AG04450 (cell line): ENCODE measurements around the gene SUCLG2. TPM values are rescaled to one million over a fixed set of nuclear protein-coding genes. Genes with fewer than 3 reads are reported as not detected.

ENCODE experiments used
- CTCF ChIA-PET: fragments of 300-600, 350-600 bp; formaldehyde crosslinking; extraction: SDS; loops from one replicate; lab custom pipeline; 2022; ENCODE audit warnings: antibody characterized with exemption, inconsistent platforms; lab: Charles Lee
- POLR2A ChIA-PET: fragments of 350-600 bp; formaldehyde crosslinking; extraction: SDS; loops from one replicate; lab custom pipeline; 2021; ENCODE audit warnings: antibody characterized with exemption, inconsistent platforms; lab: Yijun Ruan, JAX
- DNase-seq: peaks from one replicate; pipeline ENCODE4 v3.0.0-alpha.2; 2011; ENCODE audit warnings: low read depth, low spot score
- H3K27ac ChIP-seq: one replicate; pipeline ENCODE4 v1.5.1; 2012; ENCODE audit warnings: low read depth, low read length, control low read depth
- H3K27me3 ChIP-seq: one replicate; pipeline ENCODE4 v1.6.0; 2012; ENCODE audit warnings: low read length; ENCODE audit not compliant: control insufficient read depth, insufficient read depth
- H3K4me3 ChIP-seq: 2 replicates; pipeline ENCODE4 v1.5.1; 2011; ENCODE audit warnings: mild to moderate bottlenecking, low read depth, low read length, control low read depth
- H3K9me3 ChIP-seq: 2 replicates; pipeline ENCODE4 v1.5.1; 2012; ENCODE audit warnings: low read length; ENCODE audit not compliant: control insufficient read depth, insufficient read depth
- CTCF ChIP-seq: IDR thresholded peaks from 2 replicates; pipeline ENCODE4 v1.5.1; 2011; ENCODE audit warnings: low read depth, low read length, control low read depth, inconsistent platforms
- polyA plus RNA-seq: library from polyadenylated mRNA; depleted of rRNA; stranded (reverse); fragments of >200 nt; gene quantifications from 2 replicates; pipeline ENCODE4 v1.2.3, GENCODE V29; 2011

SUCLG2 gene
- polyA plus RNA-seq, 1 experiment, result 54.2 TPM

- POLR2A ChIA-PET, result no interaction called here
- CTCF ChIA-PET, result interaction anchor here (0.7 to 0.8 kb wide), 2 partner anchors 188 to 218 kb away, joined by 3 to 4 read pairs; no protein-coding TSS in a partner anchor
These were observed 52.3 kb downstream of the SUCLG2 start for GRCh38 chr3:67601919-67602608.

DNA sequence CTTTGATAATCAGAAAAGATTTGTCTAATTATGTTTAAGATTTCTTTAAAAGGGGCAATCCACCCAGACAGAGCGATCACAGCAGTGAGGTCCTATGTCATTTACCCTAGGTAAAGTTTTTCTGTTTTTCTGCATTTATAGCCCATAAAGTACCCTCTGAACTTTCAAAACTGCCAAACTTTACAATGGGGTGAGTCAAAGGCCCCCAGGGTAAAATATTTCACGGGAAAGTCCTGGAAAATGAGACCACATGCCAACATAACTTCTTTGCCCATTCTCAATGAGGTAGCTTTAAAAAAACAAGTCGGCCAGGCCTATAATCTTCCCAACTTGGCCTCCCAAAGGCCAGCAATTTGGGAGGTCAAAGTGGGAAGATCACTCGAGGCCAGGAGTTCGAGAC, 53.0 kb downstream of the SUCLG2 start:
- ChIA-PET POLR2A (no interaction called here), CTCF (no interaction called here)
- no peaks in the 10 kb centered on the region for H3K9me3 ChIP-seq
- H3K27me3 ChIP-seq, result no peaks in the 10 kb centered on the region
- H3K27ac ChIP-seq, result no peak overlapping the region
- no peak overlapping the region for H3K4me3 ChIP-seq
- TF ChIP-seq CTCF, result no peak
- DNase-seq, result no peak

More at GRCh38 chr3:67601919-67602608, 52.3 kb downstream of the SUCLG2 start:
- no peak for DNase-seq
- no peaks in the 10 kb centered on the region for H3K9me3 ChIP-seq
- no peak overlapping the region for H3K4me3 ChIP-seq
- no peak overlapping the region for H3K27ac ChIP-seq
- no peaks in the 10 kb centered on the region for H3K27me3 ChIP-seq
- TF ChIP-seq CTCF, result no peak

DNA sequence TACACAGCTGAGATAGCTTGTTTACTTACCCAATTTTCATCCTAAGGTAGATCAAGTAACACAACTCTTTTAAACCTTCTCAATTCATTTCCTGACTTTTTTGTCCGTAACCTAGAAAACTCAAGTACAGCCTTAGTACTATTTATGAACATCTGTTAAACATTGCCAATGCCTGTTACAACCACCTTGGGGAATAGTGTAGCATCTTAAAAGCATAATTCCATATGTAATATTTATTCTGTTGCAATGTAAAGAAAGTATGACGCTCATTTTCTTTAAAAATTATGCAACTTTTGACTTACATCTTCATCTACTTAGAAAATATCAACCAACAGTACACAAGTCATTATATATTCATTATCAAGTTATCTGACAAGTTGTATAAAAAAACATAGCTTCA, 54.6 kb downstream of the SUCLG2 start:
- no peaks in the 10 kb centered on the region for H3K9me3 ChIP-seq
- ChIA-PET POLR2A (no interaction called here), CTCF (interaction anchor here (0.6 to 0.7 kb wide), 3 partner anchors 51 to 99 kb away, joined by 3 to 5 read pairs (median 3); no protein-coding TSS in a partner anchor)
- DNase-seq, result no peak
- no peak for TF ChIP-seq CTCF
- no peak overlapping the region for H3K27ac ChIP-seq
- H3K4me3 ChIP-seq, result no peak overlapping the region
- H3K27me3 ChIP-seq, result no peaks in the 10 kb centered on the region

DNA sequence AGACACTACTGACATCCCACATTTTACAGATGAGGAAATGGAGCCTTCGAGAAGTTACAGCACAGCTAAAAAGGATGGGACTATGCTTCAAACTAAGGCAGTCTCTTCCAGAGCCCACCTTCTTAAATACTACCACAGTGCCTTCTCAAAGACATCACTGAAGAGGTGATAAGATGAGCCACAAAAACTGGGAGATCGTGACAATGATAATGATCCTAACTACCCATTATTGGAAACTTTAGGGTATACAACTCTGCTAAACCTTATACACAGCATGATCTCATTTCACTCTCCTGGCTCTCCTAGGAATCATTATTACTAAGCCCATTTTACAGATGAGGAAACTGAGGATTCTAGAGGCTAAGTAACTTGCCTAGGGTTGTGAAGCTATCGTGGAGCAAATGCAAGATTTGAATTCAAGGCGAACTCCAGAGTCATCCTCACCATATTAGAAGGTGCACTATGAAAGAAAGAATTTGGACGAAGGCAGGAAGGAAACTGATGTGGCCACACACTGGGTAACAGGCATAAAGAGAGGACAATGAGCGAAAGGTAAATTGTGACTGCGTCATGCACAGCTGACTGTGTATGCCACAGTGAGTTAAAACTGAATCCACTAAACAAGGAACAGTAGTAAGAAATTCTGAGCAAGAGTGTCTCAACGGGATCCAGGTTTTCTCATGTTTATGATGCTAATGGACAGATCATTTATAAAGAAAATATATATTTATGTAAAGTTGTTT, 55.4 kb downstream of the SUCLG2 start:
- ChIA-PET POLR2A (no interaction called here), CTCF (no interaction called here)
- no peak for TF ChIP-seq CTCF

GRCh38 chr3:67595424-67595823, 59.0 kb downstream of the SUCLG2 start:
- POLR2A ChIA-PET, result no interaction called here
- TF ChIP-seq CTCF, result no peak
- Histone ChIP-seq H3K27me3 (no peaks in the 10 kb centered on the region), H3K4me3 (no peak overlapping the region), H3K27ac (no peak overlapping the region), H3K9me3 (no peaks in the 10 kb centered on the region)
- CTCF ChIA-PET, result no interaction called here
- DNase-seq, result no peak

More for the DNA sequence above, 55.4 kb downstream of the SUCLG2 start:
- H3K4me3 ChIP-seq, result no peak overlapping the region
- no peaks in the 10 kb centered on the region for H3K27me3 ChIP-seq
- DNase-seq, result no peak
- H3K27ac ChIP-seq, result no peak overlapping the region
- H3K9me3 ChIP-seq, result no peaks in the 10 kb centered on the region
